HCT116 (cell line): ENCODE measurements around the gene ZNF581. TPM values are rescaled to one million over a fixed set of nuclear protein-coding genes. Genes with fewer than 3 reads are reported as not detected.
A peak's percentile ranks its signal among the peaks of the same experiment; 100 is the strongest.

Source experiments
- ATAC-seq: fragments of 200-7000 bp; cut with Tn5 transposase; 2 replicates; pipeline ENCODE4 v1.9.1; 2020; ENCODE audit warnings: mild to moderate bottlenecking, moderate library complexity
- BruUV-seq: library from RNA; stranded (reverse); fragments of 400-500 nt; replicated peaks from 2 replicates; lab custom pipeline; 2021; lab: Mats Ljungman, UMichigan
- CTCF ChIA-PET: fragments of 300-600 bp; sonication (Branson Sonifier 250); formaldehyde crosslinking; loops from one replicate; lab custom pipeline; 2021; ENCODE audit warnings: antibody characterized with exemption; lab: Charles Lee
- POLR2A ChIA-PET: fragments of 300-600, 350-600 bp; sonication (Branson Sonifier 250); formaldehyde crosslinking; loops from one replicate; lab custom pipeline; 2021; ENCODE audit warnings: antibody characterized with exemption; lab: Charles Lee
- RAD21 ChIA-PET, 2 experiments: fragments of 300-600 bp; sonication (Branson Sonifier 250); formaldehyde crosslinking; loops; one replicate each; lab custom pipeline; 2023; ENCODE audit warnings: low total read pairs in 2 of 2; ENCODE audit not compliant: uncharacterized antibody in 2 of 2, unreplicated experiment in 2 of 2, low non-redundant PET in 1 of 2; lab: Charles Lee
- DNase-seq: peaks from one replicate; pipeline ENCODE4 v3.0.0-alpha.2; 2010; ENCODE audit warnings: low read depth, low spot score
- H2AFZ ChIP-seq: fragments of 200-600 bp; shearing (Covaris generic), sonication (generic); 2 replicates; pipeline ENCODE4 v1.6.1; 2017; ENCODE audit warnings: low read depth, mixed run types, mixed read lengths, antibody characterized with exemption, low read length; ENCODE audit not compliant: poor library complexity, severe bottlenecking
- H3K27ac ChIP-seq: 2 replicates; pipeline ENCODE4 v1.5.1; 2012; ENCODE audit warnings: low read depth, low read length
- H3K27me3 ChIP-seq: fragments of 200-600 bp; sonication (generic); 2 replicates; pipeline ENCODE4 v1.6.1; 2016; ENCODE audit warnings: mixed run types, low read length, mixed read lengths; ENCODE audit not compliant: insufficient read depth
- H3K36me3 ChIP-seq, 2 experiments: fragments of 200-500 bp in 1 of 2; fragments of 200-600 bp in 1 of 2; sonication (Bioruptor generic) in 1 of 2; sonication (generic) in 1 of 2; 2 replicates each; pipeline versions ENCODE4 v1.5.1 to v1.6.1; 2014 to 2016; ENCODE audit warnings: low read length in 2 of 2, inconsistent platforms in 1 of 2, mixed read lengths in 1 of 2, mixed run types in 1 of 2; ENCODE audit not compliant: insufficient read depth in 2 of 2, control insufficient read depth in 1 of 2
- H3K4me1 ChIP-seq, 2 experiments: fragments of 200-600 bp in 1 of 2; sonication (generic) in 1 of 2; 2 replicates each; pipeline versions ENCODE4 v1.5.1 to v1.6.1; 2012 to 2017; ENCODE audit warnings: low read length in 2 of 2, inconsistent platforms in 1 of 2, mild to moderate bottlenecking in 1 of 2, mixed read lengths in 1 of 2, mixed run types in 1 of 2, moderate library complexity in 1 of 2; ENCODE audit not compliant: insufficient read depth in 2 of 2, control insufficient read depth in 1 of 2
- H3K4me2 ChIP-seq: fragments of 200-600 bp; sonication (generic); 2 replicates; pipeline ENCODE4 v1.6.1; 2017; ENCODE audit warnings: mixed run types, low read length, mixed read lengths
- H3K4me3 ChIP-seq, 2 experiments: fragments of 200-600 bp in 1 of 2; sonication (generic) in 1 of 2; replicated peaks in 1 of 2; 2 replicates each; pipeline ENCODE4 v1.5.1; 2011 to 2016; ENCODE audit warnings: low read length in 2 of 2, control low read depth in 1 of 2, low read depth in 1 of 2, mild to moderate bottlenecking in 1 of 2, mixed read lengths in 1 of 2, mixed run types in 1 of 2
- H3K79me2 ChIP-seq: fragments of 200-600 bp; sonication (generic); 2 replicates; pipeline ENCODE4 v1.6.1; 2017; ENCODE audit warnings: mild to moderate bottlenecking, mixed run types, low read length, moderate library complexity, mixed read lengths; ENCODE audit not compliant: insufficient read depth
- H3K9ac ChIP-seq: fragments of 200-600 bp; sonication (generic); 2 replicates; pipeline ENCODE4 v1.6.1; 2016; ENCODE audit warnings: low read length, mixed read lengths
- H3K9me2 ChIP-seq: fragments of 200-600 bp; sonication (generic), shearing (Covaris generic); 2 replicates; pipeline ENCODE4 v1.6.1; 2017; ENCODE audit warnings: mixed run types, mild to moderate bottlenecking, moderate library complexity; ENCODE audit not compliant: insufficient read depth
- H3K9me3 ChIP-seq, 2 experiments: fragments of 200-500 bp in 1 of 2; fragments of 200-600 bp in 1 of 2; sonication (Bioruptor generic) in 1 of 2; sonication (generic) in 1 of 2; 2 replicates each; pipeline ENCODE4 v1.6.1; 2014 to 2017; ENCODE audit warnings: low read length in 2 of 2, mixed read lengths in 2 of 2, inconsistent platforms in 1 of 2, low read depth in 1 of 2, mild to moderate bottlenecking in 1 of 2, mixed run types in 1 of 2, moderate library complexity in 1 of 2; ENCODE audit not compliant: control insufficient read depth in 1 of 2, insufficient read depth in 1 of 2
- H4K20me1 ChIP-seq: fragments of 200-600 bp; sonication (generic), shearing (Covaris generic); 2 replicates; pipeline ENCODE4 v1.6.1; 2017; ENCODE audit warnings: mixed run types, mild to moderate bottlenecking, moderate library complexity; ENCODE audit not compliant: insufficient read depth
- EGR1 ChIP-seq: IDR thresholded peaks from 2 replicates; pipeline ENCODE4 v1.6.1; 2012; ENCODE audit warnings: low read depth
- ELF1 ChIP-seq: IDR thresholded peaks from 2 replicates; pipeline ENCODE4 v1.6.1; 2012; ENCODE audit warnings: low read depth, borderline replicate concordance
- EZH2phosphoT487 ChIP-seq: fragments of 200-600 bp; IDR thresholded peaks from 2 replicates; pipeline ENCODE4 v1.6.1; 2018; ENCODE audit warnings: antibody characterized with exemption, borderline replicate concordance
- FOSL1 ChIP-seq: IDR thresholded peaks from 2 replicates; pipeline ENCODE4 v1.6.1; 2012; ENCODE audit warnings: low read depth
- JUND ChIP-seq: IDR thresholded peaks from 2 replicates; pipeline ENCODE4 v1.6.1; 2012
- POLR2A ChIP-seq: IDR thresholded peaks from 2 replicates; pipeline ENCODE4 v1.7.0; 2011; ENCODE audit warnings: borderline replicate concordance; ENCODE audit not compliant: insufficient read depth, insufficient read length; ENCODE audit errors: extremely low read depth
- SP1 ChIP-seq: IDR thresholded peaks from 2 replicates; pipeline ENCODE4 v1.6.1; 2012; ENCODE audit warnings: low read depth
- SRF ChIP-seq: IDR thresholded peaks from 2 replicates; pipeline ENCODE4 v1.6.1; 2012; ENCODE audit warnings: low read depth
- TCF7L2 ChIP-seq: IDR thresholded peaks from 2 replicates; pipeline ENCODE4 v1.7.0; 2011; ENCODE audit warnings: borderline replicate concordance, inconsistent platforms; ENCODE audit not compliant: insufficient read depth, insufficient read length; ENCODE audit errors: extremely low read depth
- YY1 ChIP-seq: IDR thresholded peaks from 2 replicates; pipeline ENCODE4 v1.6.1; 2011; ENCODE audit warnings: low read length, low read depth, moderate library complexity, mild to moderate bottlenecking; ENCODE audit not compliant: insufficient replicate concordance; ENCODE audit errors: extremely low read depth
- ZFX ChIP-seq: fragments of 450-650 bp; IDR thresholded peaks from 2 replicates; pipeline ENCODE4 v1.6.1; 2017
- ZNF274 ChIP-seq: fragments of 200-500 bp; sonication (Bioruptor generic); IDR thresholded peaks from 2 replicates; pipeline ENCODE4 v1.6.1; 2014; ENCODE audit warnings: mild to moderate bottlenecking, low read depth, low read length, inconsistent platforms
- intact Hi-C: fragments of 100-400 bp; cut with micrococcal nuclease; formaldehyde crosslinking; loops from 2 replicates; pipeline ENCODE4 v1.10.0; 2022
- total RNA-seq: library from RNA; stranded (reverse); gene quantifications from one replicate; pipeline ENCODE4 v1.2.1, GENCODE V29; 2021; ENCODE audit not compliant: unreplicated experiment
- TF ChIP-seq, protein P1 (sequence below): IDR thresholded peaks from 2 replicates; pipeline ENCODE4 v1.6.1; 2012
- TF ChIP-seq, protein P2 (sequence below): IDR thresholded peaks from 2 replicates; pipeline ENCODE4 v1.6.1; 2012
- TF ChIP-seq, protein P3 (sequence below): IDR thresholded peaks from 2 replicates; pipeline ENCODE4 v1.6.1; 2011; ENCODE audit warnings: mild to moderate bottlenecking, low read length, moderate library complexity; ENCODE audit not compliant: insufficient replicate concordance; ENCODE audit errors: extremely low read depth

The ZNF581 gene
- total RNA-seq, 1 experiment from 2014 or later: 44.4 TPM

DNA sequence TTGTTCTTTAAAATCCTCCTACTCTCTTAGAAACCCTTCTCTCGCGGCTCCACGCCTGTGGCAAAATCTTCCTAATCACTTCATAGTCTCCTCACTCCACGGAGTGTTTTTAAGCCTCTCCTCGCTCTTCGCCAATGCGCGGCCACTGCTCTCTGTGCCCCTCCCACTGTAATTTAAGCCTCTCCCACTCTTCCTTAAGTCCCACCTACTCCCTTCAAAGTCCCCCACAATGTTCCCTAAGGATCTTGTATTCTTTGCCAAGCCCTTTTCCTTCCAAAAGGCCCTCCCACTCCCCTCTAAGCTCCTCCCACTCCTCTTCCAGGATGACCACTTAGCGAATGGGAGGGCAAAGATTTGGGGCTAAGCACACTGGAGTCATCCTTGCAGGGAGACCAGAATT lies 45.4 kb upstream of the ZNF581 start:
- H4K20me1 ChIP-seq: no peaks in the 10 kb centered on the region
- no peak overlapping the region for H3K9ac ChIP-seq
- H2AFZ ChIP-seq: no peak overlapping the region
- TF ChIP-seq SP1 (no peak), JUND (no peak), FOSL1 (no peak), TCF7L2 (no peak), ZNF274 (no peak), EZH2phosphoT487 (no peak), SRF (no peak), EGR1 (no peak), ELF1 (no peak), POLR2A (no peak), ZFX (no peak), YY1 (no peak)
- TF ChIP-seq, protein P1, sequence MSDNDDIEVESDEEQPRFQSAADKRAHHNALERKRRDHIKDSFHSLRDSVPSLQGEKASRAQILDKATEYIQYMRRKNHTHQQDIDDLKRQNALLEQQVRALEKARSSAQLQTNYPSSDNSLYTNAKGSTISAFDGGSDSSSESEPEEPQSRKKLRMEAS: no peak
- TF ChIP-seq, protein P2, sequence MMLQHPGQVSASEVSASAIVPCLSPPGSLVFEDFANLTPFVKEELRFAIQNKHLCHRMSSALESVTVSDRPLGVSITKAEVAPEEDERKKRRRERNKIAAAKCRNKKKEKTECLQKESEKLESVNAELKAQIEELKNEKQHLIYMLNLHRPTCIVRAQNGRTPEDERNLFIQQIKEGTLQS: no peak
- TF ChIP-seq, protein P3, sequence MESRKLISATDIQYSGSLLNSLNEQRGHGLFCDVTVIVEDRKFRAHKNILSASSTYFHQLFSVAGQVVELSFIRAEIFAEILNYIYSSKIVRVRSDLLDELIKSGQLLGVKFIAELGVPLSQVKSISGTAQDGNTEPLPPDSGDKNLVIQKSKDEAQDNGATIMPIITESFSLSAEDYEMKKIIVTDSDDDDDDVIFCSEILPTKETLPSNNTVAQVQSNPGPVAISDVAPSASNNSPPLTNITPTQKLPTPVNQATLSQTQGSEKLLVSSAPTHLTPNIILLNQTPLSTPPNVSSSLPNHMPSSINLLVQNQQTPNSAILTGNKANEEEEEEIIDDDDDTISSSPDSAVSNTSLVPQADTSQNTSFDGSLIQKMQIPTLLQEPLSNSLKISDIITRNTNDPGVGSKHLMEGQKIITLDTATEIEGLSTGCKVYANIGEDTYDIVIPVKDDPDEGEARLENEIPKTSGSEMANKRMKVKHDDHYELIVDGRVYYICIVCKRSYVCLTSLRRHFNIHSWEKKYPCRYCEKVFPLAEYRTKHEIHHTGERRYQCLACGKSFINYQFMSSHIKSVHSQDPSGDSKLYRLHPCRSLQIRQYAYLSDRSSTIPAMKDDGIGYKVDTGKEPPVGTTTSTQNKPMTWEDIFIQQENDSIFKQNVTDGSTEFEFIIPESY: no peak
- H3K4me2 ChIP-seq: peak overlapping the region; percentile 96
- peak overlapping the region in 1 of 2 experiments; percentile 67; a peak in 3 of 4 replicates for H3K4me3 ChIP-seq
- H3K9me3 ChIP-seq: no peaks in the 10 kb centered on the region
- CTCF ChIA-PET: no interaction called here
- no TSS peak for BruUV-seq
- no peak for DNase-seq
- POLR2A ChIA-PET: interaction anchor here (0.6 kb wide), 1 partner anchor 26 kb away, joined by 7 read pairs; the partner anchor contains the start of gene ZNF784
- H3K27ac ChIP-seq: peak overlapping the region; percentile 40
- no peak for ATAC-seq
- peaks cover 3 to 16% of the 10 kb centered on the region in 2 experiments for H3K36me3 ChIP-seq
- RAD21 ChIA-PET: no interaction called here
- no peaks in the 10 kb centered on the region for H3K9me2 ChIP-seq
- intact Hi-C loops: no loop called here
- H3K79me2 ChIP-seq: peaks cover 4% of the 10 kb centered on the region; the same call in 1 of the 2 replicates
- H3K4me1 ChIP-seq: peaks cover 14 to 25% of the 10 kb centered on the region in 2 experiments; a peak in 3 of 4 replicates
- H3K27me3 ChIP-seq: no peaks in the 10 kb centered on the region
